NCI-H2029 (cell line): Measurements from ENCODE around the gene FUT4.
"Not testable (repeated sequence)": the region's sequence is repeated elsewhere in the genome, so short reads cannot be mapped to it uniquely, and the experiment has no call there.

ENCODE experiments used
- DNase-seq: peaks from one replicate; lab custom pipeline; 2025; lab: John Stamatoyannopoulos, UW

The FUT4 gene

GRCh38 chr11:94567181-94567670 is 23.5 kb downstream of the FUT4 start, which contains the start of gene PIWIL4:
PIWIL4 (plus strand) TSS chr11:94567368; CDS start chr11:94567519, 151 bp downstream.
- no peak for DNase-seq

- DNase-seq, result no peak
These were observed 24.5 kb downstream of the FUT4 start for GRCh38 chr11:94568200-94568599.

- DNase-seq, result no peak
These were observed 25.0 kb downstream of the FUT4 start for GRCh38 chr11:94568717-94569116.

DNA sequence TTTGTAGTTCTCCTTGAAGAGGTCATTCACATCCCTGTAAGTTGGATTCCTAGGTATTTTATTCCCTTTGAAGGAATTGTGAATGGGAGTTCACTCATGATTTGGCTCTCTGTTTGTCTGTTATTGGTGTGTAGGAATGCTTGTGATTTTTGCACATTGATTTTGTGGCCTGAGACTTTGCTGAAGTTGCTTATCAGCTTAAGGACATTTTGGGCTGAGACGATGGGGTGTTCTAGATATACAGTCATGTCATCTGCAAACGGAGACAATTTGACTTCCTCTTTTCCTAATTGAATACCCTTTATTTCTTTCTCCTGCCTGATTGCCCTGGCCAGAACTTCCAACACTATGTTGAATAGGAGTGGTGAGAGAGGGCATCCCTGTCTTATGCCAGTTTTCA is 29.3 kb downstream of the FUT4 start:
- not testable (repeated sequence) for DNase-seq

- no peak for DNase-seq
These were observed 30.7 kb downstream of the FUT4 start for GRCh38 chr11:94574193-94574961.

DNA sequence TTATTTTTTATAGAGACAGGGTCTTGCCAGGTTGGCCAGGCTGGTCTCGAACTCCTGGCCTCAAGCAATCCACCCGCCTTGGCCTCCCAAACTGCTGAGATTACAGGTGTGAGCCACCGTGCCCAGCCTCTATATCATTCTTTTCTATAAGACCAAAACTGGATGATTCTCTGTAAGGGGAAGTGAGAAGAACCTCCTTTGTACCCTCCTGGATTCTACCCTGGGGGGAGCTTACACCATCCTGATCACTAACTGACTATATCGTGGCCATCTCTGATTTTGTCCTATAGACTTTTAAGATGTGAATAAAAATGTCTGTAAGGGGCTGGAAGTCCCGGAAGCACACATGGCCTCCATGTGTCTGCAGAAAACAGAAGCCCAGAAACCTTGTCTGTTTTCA is 32.6 kb downstream of the FUT4 start:
- DNase-seq, result no peak

GRCh38 chr11:94577841-94578240 is 34.1 kb downstream of the FUT4 start:
- no peak for DNase-seq

GRCh38 chr11:94581926-94582325 is 38.2 kb downstream of the FUT4 start:
- no peak for DNase-seq

- DNase-seq, result no peak
These were observed 39.6 kb downstream of the FUT4 start for GRCh38 chr11:94583213-94583865.

DNA sequence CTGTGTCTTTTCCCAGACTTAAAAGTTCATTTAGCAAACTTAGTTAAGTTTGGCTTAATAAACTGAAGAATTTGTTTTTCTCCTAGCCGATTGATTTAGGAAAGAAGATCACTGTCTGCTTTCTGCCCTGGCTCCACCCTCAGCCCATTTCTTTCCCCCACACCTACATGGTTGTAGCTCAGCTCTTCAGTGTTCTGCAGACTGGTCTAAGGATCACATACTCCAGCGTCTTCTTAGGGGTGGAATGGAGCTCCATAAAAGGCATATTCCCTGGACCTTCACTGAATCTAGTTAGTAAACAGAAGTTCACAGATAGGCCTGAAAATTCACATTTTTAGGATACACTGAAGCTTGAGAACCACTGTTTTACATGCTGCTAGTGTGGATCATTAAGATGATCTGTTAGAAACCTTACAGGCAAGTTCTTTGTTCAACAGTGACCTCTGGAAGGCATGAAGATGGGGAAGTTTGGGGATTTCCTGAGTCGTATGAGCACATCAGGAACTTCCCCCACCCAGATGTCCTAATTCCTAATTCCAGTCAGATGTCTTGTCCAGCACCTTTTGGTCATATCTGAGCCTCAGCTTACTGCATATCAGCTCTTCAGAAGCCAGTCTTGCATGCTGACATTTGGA is 40.3 kb downstream of the FUT4 start:
- no peak for DNase-seq

DNA sequence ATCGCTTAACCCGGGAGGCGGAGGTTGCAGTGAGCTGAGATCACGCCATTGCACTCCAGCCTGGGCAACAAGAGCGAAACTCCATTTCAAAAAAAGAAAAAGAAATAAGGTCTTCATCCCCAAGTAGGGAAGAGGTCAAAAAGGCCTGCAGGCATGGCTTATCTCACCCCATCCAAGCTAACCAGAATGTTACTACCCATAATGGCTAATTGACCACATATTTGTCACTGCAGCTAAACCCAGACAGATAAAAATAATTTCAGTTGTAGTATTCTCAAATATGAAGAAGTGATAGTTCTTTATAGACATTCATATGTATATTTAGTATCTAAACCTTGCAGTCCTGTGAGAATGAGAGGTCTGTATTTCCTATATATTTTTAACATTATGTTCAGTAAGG is 41.3 kb downstream of the FUT4 start:
- no peak for DNase-seq

GRCh38 chr11:94585399-94585798 is 41.7 kb downstream of the FUT4 start:
- DNase-seq, result no peak

- DNase-seq, result no peak
These were observed 42.8 kb downstream of the FUT4 start for GRCh38 chr11:94586546-94586945.

- no peak for DNase-seq
These were observed 43.3 kb downstream of the FUT4 start for GRCh38 chr11:94586978-94587377.

DNA sequence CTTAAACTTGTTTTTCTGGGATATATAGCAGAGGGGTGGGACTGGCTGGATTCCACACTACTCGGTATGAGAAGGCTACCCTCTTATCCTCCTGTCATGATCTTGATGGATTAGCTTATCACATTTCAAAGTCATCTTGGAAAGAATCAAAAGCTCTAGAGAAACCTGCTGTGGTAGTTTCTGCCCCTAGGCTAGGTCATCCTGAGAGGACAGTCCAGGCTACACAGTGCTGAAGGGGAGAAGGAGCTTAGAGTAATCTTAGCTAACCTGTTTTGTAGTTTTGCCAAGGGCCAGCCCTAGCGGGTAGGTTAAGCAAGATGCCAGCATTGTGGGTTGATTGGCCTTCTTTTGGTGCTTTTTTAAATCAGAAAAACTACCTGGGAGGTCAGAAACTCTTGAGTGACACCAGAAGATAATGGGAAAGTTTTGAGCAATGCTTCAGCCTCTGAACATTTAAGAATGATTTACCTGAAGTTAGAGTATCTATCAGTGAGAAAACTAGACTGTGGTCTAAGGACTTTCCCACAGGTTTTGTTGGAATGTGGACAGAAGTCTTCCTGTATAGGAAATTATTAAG is 44.7 kb downstream of the FUT4 start:
- no peak for DNase-seq

GRCh38 chr11:94590352-94591041 is 46.8 kb downstream of the FUT4 start:
- no peak for DNase-seq

- no peak for DNase-seq
These were observed 49.3 kb downstream of the FUT4 start for GRCh38 chr11:94593030-94593429.

GRCh38 chr11:94595076-94595475 is 51.4 kb downstream of the FUT4 start:
- no peak for DNase-seq

DNA sequence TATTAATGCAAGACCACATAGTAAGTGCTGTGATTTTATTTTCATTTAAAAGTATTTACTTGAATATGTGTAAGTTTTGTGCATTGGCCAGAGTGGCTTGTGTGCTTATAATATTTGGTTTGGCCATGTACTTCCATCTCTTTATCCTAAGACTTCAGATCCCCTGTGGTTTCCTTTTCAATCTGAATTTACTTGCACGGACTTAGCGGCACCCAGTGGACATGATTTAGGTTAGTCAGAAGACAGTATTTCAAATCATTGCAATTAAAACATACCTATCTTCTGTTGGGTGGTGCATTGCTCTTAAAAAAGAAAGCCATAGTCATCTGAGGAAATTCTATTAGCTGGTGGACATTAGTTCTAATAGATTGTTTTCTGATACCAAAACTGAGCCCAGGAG is 54.2 kb downstream of the FUT4 start:
- DNase-seq, result no peak
